Endothelial cell of umbilical vein (primary cell): ENCODE data around the gene NELFB.

Source experiments
- CTCF ChIP-seq, 2 donors: IDR thresholded peaks; 1 replicate in 1 of 2; 2 replicates in 1 of 2; pipeline ENCODE4 v1.5.1; 2011; ENCODE audit warnings: low read length in 2 of 2, mild to moderate bottlenecking in 2 of 2, moderate library complexity in 2 of 2, control low read depth in 1 of 2, inconsistent platforms in 1 of 2, low read depth in 1 of 2; ENCODE audit not compliant: insufficient read depth in 1 of 2; ENCODE audit errors: extremely low read depth in 1 of 2
- EZH2 ChIP-seq: IDR thresholded peaks from 2 replicates; pipeline ENCODE4 v1.6.1; 2012; ENCODE audit warnings: borderline replicate concordance, low read depth, mild to moderate bottlenecking, moderate library complexity, low read length, inconsistent platforms; ENCODE audit not compliant: severe bottlenecking
- GATA2 ChIP-seq: IDR thresholded peaks from 2 replicates; pipeline ENCODE4 v1.7.0; 2011; ENCODE audit warnings: low read depth, mild to moderate bottlenecking, moderate library complexity, mixed read lengths, low read length; ENCODE audit not compliant: insufficient read length, insufficient read depth
- MYC ChIP-seq: IDR thresholded peaks from one replicate; pipeline ENCODE4 v1.6.1; 2011; ENCODE audit warnings: mild to moderate bottlenecking, low read depth, low read length
- POLR2AphosphoS5 ChIP-seq: IDR thresholded peaks from 2 replicates; pipeline ENCODE4 v1.6.1; 2012; ENCODE audit warnings: low read depth, mild to moderate bottlenecking, control low read depth, low read length, moderate library complexity; ENCODE audit not compliant: insufficient read depth
- TF ChIP-seq, protein P1 (sequence below): IDR thresholded peaks from 2 replicates; pipeline ENCODE4 v1.6.1; 2011; ENCODE audit not compliant: insufficient read depth, insufficient read length

DNA sequence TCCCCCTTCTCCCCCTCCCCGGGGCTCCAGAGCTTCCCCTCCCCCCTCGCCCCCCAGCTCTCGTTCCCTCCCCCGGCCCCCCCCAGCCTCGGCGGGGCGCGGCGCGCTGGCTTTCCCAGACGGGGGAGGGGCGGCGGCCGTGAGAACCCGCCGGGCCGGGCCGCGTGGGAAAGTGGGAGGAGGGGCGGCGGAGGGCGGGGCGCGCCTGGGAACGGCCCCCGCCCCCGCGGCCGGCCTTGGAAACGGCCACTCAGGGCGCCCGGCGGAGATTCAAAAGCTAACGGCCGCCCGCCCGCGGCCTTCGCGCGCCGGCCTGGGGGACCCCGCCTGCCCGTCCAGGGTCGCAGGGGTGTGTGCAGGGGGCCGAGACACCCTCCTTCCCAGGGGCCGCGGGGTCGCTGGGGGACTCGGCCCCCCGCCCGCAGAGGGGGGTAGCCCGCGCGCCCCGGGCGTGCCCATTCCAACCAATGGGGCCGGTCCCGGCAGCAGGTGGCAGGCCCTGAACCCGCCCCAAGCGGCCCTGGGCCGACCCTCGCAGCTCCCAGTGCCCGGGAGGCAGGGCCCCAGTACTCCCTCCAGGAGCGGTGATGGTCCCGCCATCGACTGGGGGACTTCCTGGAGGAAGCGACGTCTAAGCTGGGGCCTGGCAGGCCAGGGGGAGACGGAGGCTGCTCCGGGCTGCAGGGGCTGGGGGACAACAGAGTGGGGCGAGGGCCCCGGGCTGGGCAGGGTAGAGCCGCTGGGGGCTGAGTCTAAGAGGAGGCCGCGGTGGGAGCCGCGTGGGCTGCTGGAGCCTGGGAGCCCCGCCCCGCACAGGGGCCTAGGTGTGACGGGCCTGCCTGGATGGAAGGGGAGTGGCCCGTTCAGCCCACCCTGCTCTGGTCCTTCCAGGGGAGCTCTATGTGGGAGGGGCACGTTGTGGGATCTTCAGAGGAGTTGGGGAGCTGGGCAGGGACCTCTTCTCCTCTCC is 61.2 kb downstream of the NELFB start:
- TF ChIP-seq GATA2, result no peak
- TF ChIP-seq, protein P1, sequence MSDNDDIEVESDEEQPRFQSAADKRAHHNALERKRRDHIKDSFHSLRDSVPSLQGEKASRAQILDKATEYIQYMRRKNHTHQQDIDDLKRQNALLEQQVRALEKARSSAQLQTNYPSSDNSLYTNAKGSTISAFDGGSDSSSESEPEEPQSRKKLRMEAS, result no peak
- TF ChIP-seq EZH2, result no peak
- TF ChIP-seq CTCF (IDR thresholded peaks at IDR 0.05; ENCODE audit: extremely low read depth in 1 of 2, insufficient read depth in 1 of 2, low read depth in 1 of 2, low read length in 2 of 2), result no peak
- TF ChIP-seq POLR2AphosphoS5, result peak; percentile 52
- no peak for TF ChIP-seq MYC
